Liver (tissue), 3 donors: ENCODE results near the gene JUNB.
A peak's percentile ranks its signal among the peaks of the same experiment; 100 is the strongest.

Experiments used
- EGR1 ChIP-seq, 2 donors: IDR thresholded peaks; 2 replicates each; pipeline ENCODE4 v1.6.1; 2016 to 2018; ENCODE audit warnings: antibody characterized with exemption in 2 of 2, low read depth in 2 of 2
- FOXA1 ChIP-seq: IDR thresholded peaks from 2 replicates; pipeline ENCODE4 v1.6.1; 2016; ENCODE audit warnings: antibody characterized with exemption
- JUND ChIP-seq, 2 donors: IDR thresholded peaks; 2 replicates each; pipeline ENCODE4 v1.6.1; 2016; ENCODE audit warnings: antibody characterized with exemption in 2 of 2
- RAD21 ChIP-seq, 2 donors: IDR thresholded peaks; 2 replicates each; pipeline ENCODE4 v1.6.1; 2016; ENCODE audit warnings: antibody characterized with exemption in 2 of 2, mild to moderate bottlenecking in 2 of 2
- TAF1 ChIP-seq: conservative IDR thresholded peaks from 2 replicates; pipeline ENCODE4 v1.6.1; 2016; ENCODE audit warnings: antibody characterized with exemption, mild to moderate bottlenecking
- YY1 ChIP-seq: IDR thresholded peaks from 2 replicates; pipeline ENCODE4 v1.6.1; 2016; ENCODE audit warnings: antibody characterized with exemption, mild to moderate bottlenecking
- TF ChIP-seq, protein P1 (sequence below): fragments of 150-350 bp; IDR thresholded peaks from 2 replicates; pipeline ENCODE4 v1.5.1; 2017; ENCODE audit warnings: improper control_type of control experiment, low read depth, low read length; ENCODE audit not compliant: missing input control
- TF ChIP-seq, protein P2 (sequence below): IDR thresholded peaks from 2 replicates; pipeline ENCODE4 v1.6.1; 2016; ENCODE audit warnings: antibody characterized with exemption
- TF ChIP-seq, protein P3 (sequence below): IDR thresholded peaks from 2 replicates; pipeline ENCODE4 v1.6.1; 2016; ENCODE audit warnings: antibody characterized with exemption
- TF ChIP-seq, protein P4 (sequence below): IDR thresholded peaks from 2 replicates; pipeline ENCODE4 v1.6.1; 2016; ENCODE audit warnings: antibody characterized with exemption
- TF ChIP-seq, protein P5 (sequence below): IDR thresholded peaks from 2 replicates; pipeline ENCODE4 v1.6.1; 2016; ENCODE audit warnings: antibody characterized with exemption, mild to moderate bottlenecking
- donor health status: healthy.
- donor health status: healthy.

DNA sequence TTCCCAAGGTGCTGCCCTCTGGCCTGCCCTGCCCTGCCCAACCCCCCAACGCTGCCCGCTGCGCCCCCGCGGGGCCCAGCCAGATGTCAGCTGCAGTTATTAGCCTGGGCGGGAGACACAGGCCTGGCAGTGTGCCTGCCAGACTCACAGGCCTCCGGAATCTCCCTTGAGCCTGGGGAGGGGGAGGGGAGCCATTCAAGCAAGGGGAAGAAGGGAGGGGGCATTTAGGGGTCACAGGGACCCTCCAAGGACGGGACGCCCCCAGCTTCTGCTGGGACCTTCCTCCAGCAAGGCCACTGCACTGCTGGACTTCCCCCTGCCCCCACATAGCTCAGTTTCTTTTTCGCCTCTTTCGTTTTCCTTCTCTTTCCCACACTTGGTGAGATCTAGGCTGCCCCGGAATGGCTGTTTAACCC, 2.6 kb upstream of the JUNB start:
- peak; percentile 12 for TF ChIP-seq YY1
- TF ChIP-seq TAF1: no peak
- peak in 1 of 2 donors; percentile 5 for TF ChIP-seq RAD21 (IDR thresholded peaks at IDR 0.05)
- TF ChIP-seq, protein P1, sequence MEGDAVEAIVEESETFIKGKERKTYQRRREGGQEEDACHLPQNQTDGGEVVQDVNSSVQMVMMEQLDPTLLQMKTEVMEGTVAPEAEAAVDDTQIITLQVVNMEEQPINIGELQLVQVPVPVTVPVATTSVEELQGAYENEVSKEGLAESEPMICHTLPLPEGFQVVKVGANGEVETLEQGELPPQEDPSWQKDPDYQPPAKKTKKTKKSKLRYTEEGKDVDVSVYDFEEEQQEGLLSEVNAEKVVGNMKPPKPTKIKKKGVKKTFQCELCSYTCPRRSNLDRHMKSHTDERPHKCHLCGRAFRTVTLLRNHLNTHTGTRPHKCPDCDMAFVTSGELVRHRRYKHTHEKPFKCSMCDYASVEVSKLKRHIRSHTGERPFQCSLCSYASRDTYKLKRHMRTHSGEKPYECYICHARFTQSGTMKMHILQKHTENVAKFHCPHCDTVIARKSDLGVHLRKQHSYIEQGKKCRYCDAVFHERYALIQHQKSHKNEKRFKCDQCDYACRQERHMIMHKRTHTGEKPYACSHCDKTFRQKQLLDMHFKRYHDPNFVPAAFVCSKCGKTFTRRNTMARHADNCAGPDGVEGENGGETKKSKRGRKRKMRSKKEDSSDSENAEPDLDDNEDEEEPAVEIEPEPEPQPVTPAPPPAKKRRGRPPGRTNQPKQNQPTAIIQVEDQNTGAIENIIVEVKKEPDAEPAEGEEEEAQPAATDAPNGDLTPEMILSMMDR: no peak
- TF ChIP-seq, protein P2, sequence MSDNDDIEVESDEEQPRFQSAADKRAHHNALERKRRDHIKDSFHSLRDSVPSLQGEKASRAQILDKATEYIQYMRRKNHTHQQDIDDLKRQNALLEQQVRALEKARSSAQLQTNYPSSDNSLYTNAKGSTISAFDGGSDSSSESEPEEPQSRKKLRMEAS: peak; percentile 37
- TF ChIP-seq JUND (IDR thresholded peaks at IDR 0.05): no peak
- TF ChIP-seq EGR1 (IDR thresholded peaks at IDR 0.05; ENCODE audit: low read depth in 2 of 2): peak; percentile 35 to 58
- TF ChIP-seq, protein P3, sequence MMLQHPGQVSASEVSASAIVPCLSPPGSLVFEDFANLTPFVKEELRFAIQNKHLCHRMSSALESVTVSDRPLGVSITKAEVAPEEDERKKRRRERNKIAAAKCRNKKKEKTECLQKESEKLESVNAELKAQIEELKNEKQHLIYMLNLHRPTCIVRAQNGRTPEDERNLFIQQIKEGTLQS: no peak
- no peak for TF ChIP-seq FOXA1
- TF ChIP-seq, protein P4, sequence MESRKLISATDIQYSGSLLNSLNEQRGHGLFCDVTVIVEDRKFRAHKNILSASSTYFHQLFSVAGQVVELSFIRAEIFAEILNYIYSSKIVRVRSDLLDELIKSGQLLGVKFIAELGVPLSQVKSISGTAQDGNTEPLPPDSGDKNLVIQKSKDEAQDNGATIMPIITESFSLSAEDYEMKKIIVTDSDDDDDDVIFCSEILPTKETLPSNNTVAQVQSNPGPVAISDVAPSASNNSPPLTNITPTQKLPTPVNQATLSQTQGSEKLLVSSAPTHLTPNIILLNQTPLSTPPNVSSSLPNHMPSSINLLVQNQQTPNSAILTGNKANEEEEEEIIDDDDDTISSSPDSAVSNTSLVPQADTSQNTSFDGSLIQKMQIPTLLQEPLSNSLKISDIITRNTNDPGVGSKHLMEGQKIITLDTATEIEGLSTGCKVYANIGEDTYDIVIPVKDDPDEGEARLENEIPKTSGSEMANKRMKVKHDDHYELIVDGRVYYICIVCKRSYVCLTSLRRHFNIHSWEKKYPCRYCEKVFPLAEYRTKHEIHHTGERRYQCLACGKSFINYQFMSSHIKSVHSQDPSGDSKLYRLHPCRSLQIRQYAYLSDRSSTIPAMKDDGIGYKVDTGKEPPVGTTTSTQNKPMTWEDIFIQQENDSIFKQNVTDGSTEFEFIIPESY: no peak
- TF ChIP-seq, protein P5, sequence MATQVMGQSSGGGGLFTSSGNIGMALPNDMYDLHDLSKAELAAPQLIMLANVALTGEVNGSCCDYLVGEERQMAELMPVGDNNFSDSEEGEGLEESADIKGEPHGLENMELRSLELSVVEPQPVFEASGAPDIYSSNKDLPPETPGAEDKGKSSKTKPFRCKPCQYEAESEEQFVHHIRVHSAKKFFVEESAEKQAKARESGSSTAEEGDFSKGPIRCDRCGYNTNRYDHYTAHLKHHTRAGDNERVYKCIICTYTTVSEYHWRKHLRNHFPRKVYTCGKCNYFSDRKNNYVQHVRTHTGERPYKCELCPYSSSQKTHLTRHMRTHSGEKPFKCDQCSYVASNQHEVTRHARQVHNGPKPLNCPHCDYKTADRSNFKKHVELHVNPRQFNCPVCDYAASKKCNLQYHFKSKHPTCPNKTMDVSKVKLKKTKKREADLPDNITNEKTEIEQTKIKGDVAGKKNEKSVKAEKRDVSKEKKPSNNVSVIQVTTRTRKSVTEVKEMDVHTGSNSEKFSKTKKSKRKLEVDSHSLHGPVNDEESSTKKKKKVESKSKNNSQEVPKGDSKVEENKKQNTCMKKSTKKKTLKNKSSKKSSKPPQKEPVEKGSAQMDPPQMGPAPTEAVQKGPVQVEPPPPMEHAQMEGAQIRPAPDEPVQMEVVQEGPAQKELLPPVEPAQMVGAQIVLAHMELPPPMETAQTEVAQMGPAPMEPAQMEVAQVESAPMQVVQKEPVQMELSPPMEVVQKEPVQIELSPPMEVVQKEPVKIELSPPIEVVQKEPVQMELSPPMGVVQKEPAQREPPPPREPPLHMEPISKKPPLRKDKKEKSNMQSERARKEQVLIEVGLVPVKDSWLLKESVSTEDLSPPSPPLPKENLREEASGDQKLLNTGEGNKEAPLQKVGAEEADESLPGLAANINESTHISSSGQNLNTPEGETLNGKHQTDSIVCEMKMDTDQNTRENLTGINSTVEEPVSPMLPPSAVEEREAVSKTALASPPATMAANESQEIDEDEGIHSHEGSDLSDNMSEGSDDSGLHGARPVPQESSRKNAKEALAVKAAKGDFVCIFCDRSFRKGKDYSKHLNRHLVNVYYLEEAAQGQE: peak; percentile 35
